ENCODE data around the gene SOX13.

- TF ChIP-seq CTCF (IDR thresholded peaks at IDR 0.05) (no peak), ZFX (IDR thresholded peaks at IDR 0.05; ENCODE audit: borderline replicate concordance) (no peak)
Measured at GRCh38 chr1:204126386-204126785, 53.5 kb downstream of the SOX13 start.
